HEK293 (cell line): ENCODE results near the gene ILK.

ENCODE experiments used
- CTCF ChIA-PET: fragments of 350-600 bp; formaldehyde crosslinking; extraction: SDS; loops from one replicate; lab custom pipeline; 2021; ENCODE audit warnings: antibody characterized with exemption; lab: Yijun Ruan, JAX
- POLR2A ChIA-PET: fragments of 300-600 bp; formaldehyde crosslinking; extraction: SDS; loops from one replicate; lab custom pipeline; 2020; ENCODE audit warnings: antibody characterized with exemption, inconsistent platforms; lab: Yijun Ruan, JAX
- H3K27ac ChIP-seq: fragments of 200-500 bp; sonication (Bioruptor generic); 2 replicates; pipeline ENCODE4 v1.5.1; 2014; ENCODE audit warnings: low read depth, low read length, control low read depth, inconsistent platforms; ENCODE audit errors: extremely low read depth
- H3K36me3 ChIP-seq, 2 experiments: fragments of 200-500 bp in 1 of 2; sonication (Bioruptor generic) in 1 of 2; 1 replicate in 1 of 2; 2 replicates in 1 of 2; pipeline ENCODE4 v1.5.1; 2014 to 2017; ENCODE audit warnings: inconsistent platforms in 2 of 2, low read length in 2 of 2; ENCODE audit not compliant: control insufficient read depth in 2 of 2, insufficient read depth in 1 of 2
- H3K4me1 ChIP-seq: fragments of 200-500 bp; sonication (Bioruptor generic); 2 replicates; pipeline ENCODE4 v1.5.1; 2014; ENCODE audit warnings: mild to moderate bottlenecking, low read length, inconsistent platforms; ENCODE audit not compliant: control insufficient read depth, insufficient read depth
- H3K4me3 ChIP-seq: 2 replicates; pipeline ENCODE4 v1.5.1; 2011; ENCODE audit warnings: low read depth, mild to moderate bottlenecking, control low read depth, low read length, moderate library complexity
- H3K9me3 ChIP-seq: fragments of 200-500 bp; sonication (Bioruptor generic); 2 replicates; pipeline ENCODE4 v1.5.1; 2014; ENCODE audit warnings: low read depth, low read length, inconsistent platforms; ENCODE audit not compliant: control insufficient read depth, insufficient read depth
- AEBP2 ChIP-seq: fragments of 450-650 bp; formaldehyde crosslinking; IDR thresholded peaks from 2 replicates; pipeline ENCODE4 v1.5.1; 2016; ENCODE audit warnings: missing biosample characterization, missing genetic modification characterization, borderline replicate concordance
- PATZ1 ChIP-seq: fragments of 450-650 bp; formaldehyde crosslinking; IDR thresholded peaks from 2 replicates; pipeline ENCODE4 v1.5.1; 2016; ENCODE audit warnings: missing biosample characterization, missing genetic modification characterization
- PRDM2 ChIP-seq: fragments of 450-650 bp; formaldehyde crosslinking; IDR thresholded peaks from 2 replicates; pipeline ENCODE4 v1.5.1; 2016; ENCODE audit warnings: missing biosample characterization, missing genetic modification characterization, borderline replicate concordance
- REPIN1 ChIP-seq: fragments of 450-650 bp; formaldehyde crosslinking; IDR thresholded peaks from 2 replicates; pipeline ENCODE4 v1.5.1; 2017; ENCODE audit warnings: missing biosample characterization, missing genetic modification characterization, low read depth
- REST ChIP-seq: fragments of 450-650 bp; formaldehyde crosslinking; IDR thresholded peaks from 2 replicates; pipeline ENCODE4 v1.5.1; 2016; ENCODE audit warnings: missing biosample characterization, missing genetic modification characterization
- ZFHX2 ChIP-seq: fragments of 450-650 bp; formaldehyde crosslinking; conservative IDR thresholded peaks from 2 replicates; pipeline ENCODE4 v1.5.1; 2016; ENCODE audit warnings: missing biosample characterization, missing genetic modification characterization
- ZFP3 ChIP-seq: fragments of 450-650 bp; formaldehyde crosslinking; IDR thresholded peaks from 2 replicates; pipeline ENCODE4 v1.5.1; 2016; ENCODE audit warnings: low read depth, missing biosample characterization, missing genetic modification characterization
- ZNF23 ChIP-seq: fragments of 450-650 bp; formaldehyde crosslinking; IDR thresholded peaks from 2 replicates; pipeline ENCODE4 v1.5.1; 2016; ENCODE audit warnings: missing biosample characterization, missing genetic modification characterization, borderline replicate concordance
- ZNF37A ChIP-seq: fragments of 450-650 bp; IDR thresholded peaks from 2 replicates; pipeline ENCODE4 v1.5.1; 2018; ENCODE audit warnings: missing biosample characterization, missing genetic modification characterization
- ZNF423 ChIP-seq: fragments of 450-650 bp; formaldehyde crosslinking; IDR thresholded peaks from 2 replicates; pipeline ENCODE4 v1.5.1; 2016; ENCODE audit warnings: missing biosample characterization, missing genetic modification characterization
- ZNF501 ChIP-seq: fragments of 450-650 bp; formaldehyde crosslinking; IDR thresholded peaks from 2 replicates; pipeline ENCODE4 v1.5.1; 2016; ENCODE audit warnings: missing biosample characterization, missing genetic modification characterization
- ZNF600 ChIP-seq: fragments of 450-650 bp; formaldehyde crosslinking; IDR thresholded peaks from 2 replicates; pipeline ENCODE4 v1.5.1; 2016; ENCODE audit warnings: missing biosample characterization, missing genetic modification characterization
- ZNF645 ChIP-seq: fragments of 450-650 bp; formaldehyde crosslinking; IDR thresholded peaks from 2 replicates; pipeline ENCODE4; 2016; ENCODE audit warnings: missing biosample characterization, missing genetic modification characterization
- ZNF692 ChIP-seq: fragments of 450-650 bp; formaldehyde crosslinking; IDR thresholded peaks from 2 replicates; pipeline ENCODE4 v1.5.1; 2016; ENCODE audit warnings: missing biosample characterization, missing genetic modification characterization
- ZNF777 ChIP-seq: fragments of 450-650 bp; formaldehyde crosslinking; IDR thresholded peaks from 2 replicates; pipeline ENCODE4 v1.5.1; 2017; ENCODE audit warnings: missing biosample characterization, missing genetic modification characterization, borderline replicate concordance
- ZXDB ChIP-seq: fragments of 450-650 bp; formaldehyde crosslinking; IDR thresholded peaks from 2 replicates; pipeline ENCODE4 v1.5.1; 2016; ENCODE audit warnings: missing biosample characterization, missing genetic modification characterization

Gene ILK

GRCh38 chr11:6574816-6575715, 28.5 kb upstream of the ILK start:
- ChIA-PET CTCF (interaction anchor here (0.6 to 0.7 kb wide), 3 partner anchors 73 to 324 kb away, joined by 3 read pairs; no protein-coding TSS in a partner anchor), POLR2A (no interaction called here)
- Histone ChIP-seq H3K27ac (no peak overlapping the region), H3K9me3 (no peaks in the 10 kb centered on the region), H3K36me3 (peaks cover 0 to 3% of the 10 kb centered on the region in 2 experiments; a peak in 1 of 3 replicates), H3K4me1 (no peaks in the 10 kb centered on the region), H3K4me3 (no peak overlapping the region)
- TF ChIP-seq ZXDB (no peak), REPIN1 (no peak), PATZ1 (no peak), ZNF423 (tag by site-specific recombination) (no peak), AEBP2 (tag by site-specific recombination) (no peak), ZFHX2 (no peak), ZNF692 (tag by site-specific recombination) (no peak), REST (tag by site-specific recombination) (no peak), ZNF600 (no peak), ZNF37A (tag by site-specific recombination) (no peak), ZFP3 (tag by site-specific recombination) (no peak), PRDM2 (tag by site-specific recombination) (no peak), ZNF501 (tag by site-specific recombination) (no peak), ZNF645 (tag by site-specific recombination) (no peak), ZNF23 (tag by site-specific recombination) (no peak), ZNF777 (no peak)
